ENCODE data around the gene KDM2B. TPM values are rescaled to one million over a fixed set of nuclear protein-coding genes. Genes with fewer than 3 reads are reported as not detected.
A peak's percentile ranks its signal among the peaks of the same experiment; 100 is the strongest.

Gene KDM2B
- total and polyA plus RNA-seq, 10 of the 15 experiments (the other 5 are each of a cell fraction or from before 2014, with no cell fraction given) = 13.6 to 124 (median 40.4) TPM

DNA sequence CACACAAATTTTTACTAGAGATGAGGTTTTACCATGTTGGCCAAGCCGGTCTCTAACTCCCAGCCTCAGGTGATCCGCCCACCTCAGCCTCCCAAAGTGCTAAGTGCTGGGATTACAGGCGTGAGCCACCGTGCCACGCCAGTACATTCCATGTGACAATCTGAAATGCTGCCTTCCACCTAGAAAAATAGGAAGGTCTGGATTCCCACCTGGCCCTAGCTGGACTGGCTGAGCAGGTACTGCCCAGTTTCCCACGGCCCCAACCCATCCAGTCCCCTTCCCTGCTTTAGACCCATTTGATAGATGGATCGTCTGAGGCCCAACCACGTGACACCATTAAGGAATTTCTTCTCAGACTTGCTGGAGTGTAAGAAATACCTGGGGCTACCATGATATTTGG lies 55.4 kb downstream of the KDM2B start (continued):
- TF ChIP-seq, protein P1, sequence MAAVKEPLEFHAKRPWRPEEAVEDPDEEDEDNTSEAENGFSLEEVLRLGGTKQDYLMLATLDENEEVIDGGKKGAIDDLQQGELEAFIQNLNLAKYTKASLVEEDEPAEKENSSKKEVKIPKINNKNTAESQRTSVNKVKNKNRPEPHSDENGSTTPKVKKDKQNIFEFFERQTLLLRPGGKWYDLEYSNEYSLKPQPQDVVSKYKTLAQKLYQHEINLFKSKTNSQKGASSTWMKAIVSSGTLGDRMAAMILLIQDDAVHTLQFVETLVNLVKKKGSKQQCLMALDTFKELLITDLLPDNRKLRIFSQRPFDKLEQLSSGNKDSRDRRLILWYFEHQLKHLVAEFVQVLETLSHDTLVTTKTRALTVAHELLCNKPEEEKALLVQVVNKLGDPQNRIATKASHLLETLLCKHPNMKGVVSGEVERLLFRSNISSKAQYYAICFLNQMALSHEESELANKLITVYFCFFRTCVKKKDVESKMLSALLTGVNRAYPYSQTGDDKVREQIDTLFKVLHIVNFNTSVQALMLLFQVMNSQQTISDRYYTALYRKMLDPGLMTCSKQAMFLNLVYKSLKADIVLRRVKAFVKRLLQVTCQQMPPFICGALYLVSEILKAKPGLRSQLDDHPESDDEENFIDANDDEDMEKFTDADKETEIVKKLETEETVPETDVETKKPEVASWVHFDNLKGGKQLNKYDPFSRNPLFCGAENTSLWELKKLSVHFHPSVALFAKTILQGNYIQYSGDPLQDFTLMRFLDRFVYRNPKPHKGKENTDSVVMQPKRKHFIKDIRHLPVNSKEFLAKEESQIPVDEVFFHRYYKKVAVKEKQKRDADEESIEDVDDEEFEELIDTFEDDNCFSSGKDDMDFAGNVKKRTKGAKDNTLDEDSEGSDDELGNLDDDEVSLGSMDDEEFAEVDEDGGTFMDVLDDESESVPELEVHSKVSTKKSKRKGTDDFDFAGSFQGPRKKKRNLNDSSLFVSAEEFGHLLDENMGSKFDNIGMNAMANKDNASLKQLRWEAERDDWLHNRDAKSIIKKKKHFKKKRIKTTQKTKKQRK (IDR thresholded peaks at IDR 0.05; ENCODE audit: low read depth, low read length) = no peak

DNA sequence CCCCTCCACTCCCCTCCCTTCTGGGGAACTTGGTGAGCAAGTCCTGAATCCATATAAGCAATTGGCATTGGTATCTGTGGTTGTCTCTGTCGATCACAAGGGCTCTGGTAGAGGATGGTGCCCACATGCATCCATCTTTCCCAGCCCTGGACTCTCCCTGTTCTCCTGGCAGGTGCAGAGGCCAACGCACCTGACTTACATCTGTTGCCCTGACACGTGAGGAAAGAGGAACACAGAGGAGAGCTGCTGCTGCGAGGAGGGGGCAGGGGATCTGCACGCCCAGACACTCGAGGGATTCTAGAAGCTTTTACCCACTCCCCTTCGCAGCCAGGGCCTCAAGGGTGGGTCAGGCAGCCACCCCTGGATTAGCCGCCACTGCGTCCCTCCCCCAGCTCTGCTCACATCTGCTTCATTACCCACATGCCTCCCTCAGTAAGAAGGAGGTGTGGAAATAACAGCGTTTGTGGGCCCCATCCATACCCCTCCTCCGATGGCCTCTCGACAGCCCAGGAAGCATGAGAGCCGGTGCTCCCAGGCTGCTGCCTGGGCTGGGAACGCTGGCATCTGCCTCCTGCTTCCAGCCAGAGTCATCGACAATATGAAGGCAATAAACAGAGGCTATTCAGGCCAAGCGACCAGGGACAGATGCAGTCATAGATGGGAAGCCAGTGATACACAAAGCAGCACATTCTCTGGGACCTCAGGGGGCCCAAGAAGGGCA lies 56.5 kb downstream of the KDM2B start:
- in situ Hi-C loops (cut with MboI) (no loop called here), intact Hi-C loops (cut with micrococcal nuclease; ENCODE audit: unreplicated experiment) (no loop called here)
- Histone ChIP-seq H3K27me3 (replicated peaks in 1 of 2; ENCODE audit: control insufficient read depth in 2 of 2, insufficient read depth in 2 of 2, low read length in 1 of 2) (no peaks in the 10 kb centered on the region), H3K4me2 (ENCODE audit: control insufficient read depth, insufficient read depth) (peak overlapping the region; percentile 79), H3K27ac (ENCODE audit: control insufficient read depth, insufficient read depth) (peak overlapping the region; percentile 81), H3K36me3 (ENCODE audit: control insufficient read depth in 2 of 2, insufficient read depth in 2 of 2, low read length in 1 of 2) (peaks cover 14 to 16% of the 10 kb centered on the region in 2 experiments), H3K9me3 (replicated peaks; ENCODE audit: control insufficient read depth, insufficient read depth, low read length) (no peaks in the 10 kb centered on the region), H4K20me1 (ENCODE audit: control insufficient read depth, insufficient read depth) (no peaks in the 10 kb centered on the region), H2AFZ (ENCODE audit: control insufficient read depth, low read depth, low read length) (no peak overlapping the region), H3K79me2 (ENCODE audit: control insufficient read depth, insufficient read depth, low read length) (peaks cover 49% of the 10 kb centered on the region), H3K9ac (ENCODE audit: control insufficient read depth, insufficient read depth, low read length) (no peak overlapping the region; the same call in 1 of the 2 replicates), H3K4me1 (ENCODE audit: control insufficient read depth, insufficient read depth, low read length) (peaks cover 48% of the 10 kb centered on the region), H3K4me3 (peak overlapping the region; percentile 45)
- FAIRE-seq (no peak), DNase-seq (ENCODE audit: low read depth, low spot score) (no peak), ATAC-seq (peak; percentile 9)
- 53% methylated on average over 16 of the region's 16 CpGs for WGBS (ENCODE audit: insufficient coverage, insufficient replicate concordance, low lambda C conversion rate, missing lambda C conversion rate)
- ChIA-PET POLR2A (interaction anchor here (0.6 to 2.1 kb wide), 2 partner anchors 12 to 34 kb away, joined by 5 to 8 read pairs; no protein-coding TSS in a partner anchor), SMC1A (ENCODE audit: uncharacterized antibody, unreplicated experiment) (interaction anchor here (1.2 to 1.3 kb wide), 2 partner anchors 12 to 57 kb away, joined by 4 read pairs; partner anchors contain the start of gene KDM2B), CTCF (interaction anchor here (1.1 kb wide), 1 partner anchor 103 kb away, joined by 3 read pairs; no protein-coding TSS in a partner anchor), RAD21 (ENCODE audit: unreplicated experiment) (interaction anchor here (0.9 to 1.6 kb wide), 6 partner anchors 9 to 52 kb away, joined by 3 to 5 read pairs (median 4); no protein-coding TSS in a partner anchor)
- TF ChIP-seq SPI1 (IDR thresholded peaks at IDR 0.05; ENCODE audit: borderline replicate concordance, insufficient read depth, low read depth, low read length) (peak; percentile 39; the same call in 1 of the 2 replicates), IKZF2 (IDR thresholded peaks at IDR 0.05) (peak in 1 of 2 experiments; percentile 6; a peak in 1 of 4 replicates), TCF7 (IDR thresholded peaks at IDR 0.05; ENCODE audit: borderline replicate concordance) (no peak), KLF5 (IDR thresholded peaks at IDR 0.05; ENCODE audit: partially characterized antibody) (no peak), RBBP5 (conservative IDR thresholded peaks at IDR 0.05) (no peak), BHLHE40 (IDR thresholded peaks at IDR 0.05; ENCODE audit: borderline replicate concordance in 1 of 2, low read depth in 2 of 2, low read length in 1 of 2) (peak; percentile 85 to 86), TCF12 (IDR thresholded peaks at IDR 0.05; ENCODE audit: low read depth, low read length) (peak; percentile 66; the same call in 1 of the 2 replicates), YY1 (IDR thresholded peaks at IDR 0.05; ENCODE audit: low read depth, low read length) (no peak)
- no TSS peak for BruUV-seq (replicated peaks)

Measured in GM12878 (cell line).